Hepatocyte (in vitro differentiated cells): ENCODE data around the gene NAB2. TPM values are rescaled to one million over a fixed set of nuclear protein-coding genes. Genes with fewer than 3 reads are reported as not detected.
A peak's percentile ranks its signal among the peaks of the same experiment; 100 is the strongest.

Experiments
- DNase-seq: peaks from one replicate; pipeline ENCODE4 v3.0.0-alpha.2; 2016; ENCODE audit warnings: low spot score
- H2AFZ ChIP-seq: fragments of 200-600 bp; sonication (generic); 2 replicates; pipeline ENCODE4 v1.6.0; 2016; ENCODE audit warnings: antibody characterized with exemption, mild to moderate bottlenecking
- H3K27ac ChIP-seq: fragments of 200-600 bp; sonication (generic); 2 replicates; pipeline ENCODE4 v1.5.1; 2016; ENCODE audit warnings: mild to moderate bottlenecking
- H3K27me3 ChIP-seq: fragments of 200-600 bp; sonication (generic); 2 replicates; pipeline ENCODE4 v1.6.1; 2016
- H3K36me3 ChIP-seq: fragments of 200-600 bp; sonication (generic); replicated peaks from 2 replicates; pipeline ENCODE4 v1.5.1; 2016; ENCODE audit warnings: low read depth; ENCODE audit not compliant: insufficient read depth
- H3K4me1 ChIP-seq: fragments of 200-600 bp; sonication (generic); 2 replicates; pipeline ENCODE4 v1.5.1; 2016; ENCODE audit warnings: mild to moderate bottlenecking, moderate library complexity; ENCODE audit not compliant: insufficient read depth
- H3K4me2 ChIP-seq: fragments of 200-600 bp; sonication (generic); 2 replicates; pipeline ENCODE4 v1.6.0; 2016
- H3K4me3 ChIP-seq: fragments of 200-600 bp; sonication (generic); 2 replicates; pipeline ENCODE4 v1.5.1; 2016; ENCODE audit warnings: mild to moderate bottlenecking
- H3K79me2 ChIP-seq: fragments of 200-600 bp; sonication (generic); 2 replicates; pipeline ENCODE4 v1.6.0; 2017; ENCODE audit warnings: mild to moderate bottlenecking
- H3K9me2 ChIP-seq: fragments of 200-600 bp; sonication (generic); replicated peaks from 2 replicates; pipeline ENCODE4 v1.6.0; 2017; ENCODE audit warnings: mild to moderate bottlenecking; ENCODE audit not compliant: insufficient read depth
- H3K9me3 ChIP-seq: fragments of 200-600 bp; sonication (generic); 2 replicates; pipeline ENCODE4 v1.5.1; 2016; ENCODE audit warnings: low read depth, mild to moderate bottlenecking
- H4K20me1 ChIP-seq: fragments of 200-600 bp; sonication (generic); 2 replicates; pipeline ENCODE4 v1.6.0; 2016; ENCODE audit warnings: mild to moderate bottlenecking; ENCODE audit not compliant: insufficient read depth, poor library complexity, severe bottlenecking
- EZH2 ChIP-seq: fragments of 200-600 bp; sonication (generic); IDR thresholded peaks from 2 replicates; pipeline ENCODE4 v1.6.1; 2016; ENCODE audit warnings: antibody characterized with exemption, mild to moderate bottlenecking, borderline replicate concordance
- EZH2phosphoT487 ChIP-seq: fragments of 200-600 bp; sonication (generic); IDR thresholded peaks from one replicate; pipeline ENCODE4 v1.6.1; 2018; ENCODE audit warnings: antibody characterized with exemption, mild to moderate bottlenecking, low read depth, moderate library complexity; ENCODE audit not compliant: unreplicated experiment, severe bottlenecking
- WGBS: methylation state at CpG from one replicate; pipeline ENCODE4 v1.1.6; 2016; ENCODE audit warnings: low lambda C conversion rate; ENCODE audit errors: missing lambda C conversion rate; 5-methylcytosine and 5-hydroxymethylcytosine counted together
- polyA plus RNA-seq: library from polyadenylated mRNA; unstranded; fragments of >200 nt; fragmentation: Nextera tagmentation; extraction: Ambion mirVana; gene quantifications from 2 replicates; pipeline ENCODE4 v1.2.1, GENCODE V29; 2016
- total RNA-seq: library from RNA; depleted of rRNA; stranded (reverse); fragments of >200 nt; gene quantifications from 2 replicates; pipeline ENCODE4 v1.2.3, GENCODE V29; 2014
- TF ChIP-seq, protein P1 (sequence below): fragments of 200-600 bp; sonication (generic); IDR thresholded peaks from 2 replicates; pipeline ENCODE4 v1.5.1; 2016; ENCODE audit warnings: antibody characterized with exemption, mild to moderate bottlenecking; ENCODE audit not compliant: poor library complexity

The NAB2 gene
- total and polyA plus RNA-seq, 2 experiments from 2014 or later, result 12.3 to 21.9 TPM

DNA sequence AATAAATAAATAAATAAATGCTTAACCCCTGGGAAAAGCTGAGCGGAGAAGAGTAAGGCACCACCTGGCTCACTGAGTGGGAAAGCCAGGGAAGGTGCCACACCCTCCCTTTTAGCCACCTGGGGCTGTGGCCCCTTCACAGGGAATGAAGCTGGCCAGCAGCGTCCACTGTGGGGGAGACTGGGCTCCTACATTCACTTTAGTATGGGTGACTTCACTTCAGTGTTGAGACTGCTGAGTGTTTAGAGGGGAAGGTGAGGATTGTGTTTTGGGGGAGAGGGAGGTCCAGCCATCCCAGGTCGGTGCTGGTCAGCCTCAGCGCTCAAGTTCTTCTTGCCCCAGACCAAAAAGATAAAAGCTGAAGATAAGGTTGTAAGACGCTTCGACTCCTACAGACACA, 1.6 kb downstream of the NAB2 start:
- TF ChIP-seq, protein P1, sequence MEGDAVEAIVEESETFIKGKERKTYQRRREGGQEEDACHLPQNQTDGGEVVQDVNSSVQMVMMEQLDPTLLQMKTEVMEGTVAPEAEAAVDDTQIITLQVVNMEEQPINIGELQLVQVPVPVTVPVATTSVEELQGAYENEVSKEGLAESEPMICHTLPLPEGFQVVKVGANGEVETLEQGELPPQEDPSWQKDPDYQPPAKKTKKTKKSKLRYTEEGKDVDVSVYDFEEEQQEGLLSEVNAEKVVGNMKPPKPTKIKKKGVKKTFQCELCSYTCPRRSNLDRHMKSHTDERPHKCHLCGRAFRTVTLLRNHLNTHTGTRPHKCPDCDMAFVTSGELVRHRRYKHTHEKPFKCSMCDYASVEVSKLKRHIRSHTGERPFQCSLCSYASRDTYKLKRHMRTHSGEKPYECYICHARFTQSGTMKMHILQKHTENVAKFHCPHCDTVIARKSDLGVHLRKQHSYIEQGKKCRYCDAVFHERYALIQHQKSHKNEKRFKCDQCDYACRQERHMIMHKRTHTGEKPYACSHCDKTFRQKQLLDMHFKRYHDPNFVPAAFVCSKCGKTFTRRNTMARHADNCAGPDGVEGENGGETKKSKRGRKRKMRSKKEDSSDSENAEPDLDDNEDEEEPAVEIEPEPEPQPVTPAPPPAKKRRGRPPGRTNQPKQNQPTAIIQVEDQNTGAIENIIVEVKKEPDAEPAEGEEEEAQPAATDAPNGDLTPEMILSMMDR, result no peak
- TF ChIP-seq EZH2phosphoT487 (no peak), EZH2 (no peak)
- H2AFZ ChIP-seq, result no peak overlapping the region
- WGBS, result 42% methylated on average over 6 of the region's 6 CpGs
- peak overlapping the region; percentile 90 for H3K4me3 ChIP-seq
- no peaks in the 10 kb centered on the region for H3K9me3 ChIP-seq
- peak overlapping the region; percentile 89 for H3K4me2 ChIP-seq
- H3K4me1 ChIP-seq, result peaks cover 38% of the 10 kb centered on the region
- DNase-seq, result no peak
- peaks cover 37% of the 10 kb centered on the region for H4K20me1 ChIP-seq
- H3K36me3 ChIP-seq, result peaks cover 3% of the 10 kb centered on the region
- H3K9me2 ChIP-seq, result no peaks in the 10 kb centered on the region
- H3K79me2 ChIP-seq, result peaks cover 47% of the 10 kb centered on the region
- peak overlapping the region; percentile 100 for H3K27ac ChIP-seq
- no peaks in the 10 kb centered on the region for H3K27me3 ChIP-seq

DNA sequence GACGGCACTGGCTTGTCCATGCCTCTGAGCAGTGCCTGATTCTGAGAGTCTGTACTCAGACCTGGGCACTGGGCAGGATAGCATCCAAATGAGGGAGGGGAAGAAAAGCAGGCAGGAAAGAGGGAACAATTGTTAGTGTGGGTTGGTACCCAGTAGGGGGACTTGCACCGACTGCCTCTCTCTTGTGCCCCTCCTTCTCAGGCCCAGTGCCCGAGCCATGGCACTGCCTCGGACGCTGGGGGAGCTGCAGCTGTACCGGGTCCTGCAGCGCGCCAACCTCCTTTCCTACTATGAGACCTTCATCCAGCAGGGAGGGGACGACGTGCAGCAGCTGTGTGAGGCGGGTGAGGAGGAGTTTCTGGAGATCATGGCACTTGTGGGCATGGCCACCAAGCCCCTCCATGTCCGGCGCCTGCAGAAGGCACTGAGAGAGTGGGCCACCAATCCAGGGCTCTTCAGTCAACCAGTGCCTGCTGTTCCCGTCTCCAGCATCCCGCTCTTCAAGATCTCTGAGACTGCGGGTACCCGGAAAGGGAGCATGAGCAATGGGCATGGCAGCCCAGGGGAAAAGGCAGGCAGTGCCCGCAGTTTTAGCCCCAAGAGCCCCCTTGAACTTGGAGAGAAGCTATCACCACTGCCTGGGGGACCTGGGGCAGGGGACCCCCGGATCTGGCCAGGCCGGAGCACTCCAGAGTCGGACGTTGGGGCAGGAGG, 2.2 kb downstream of the NAB2 start:
- no peaks in the 10 kb centered on the region for H3K27me3 ChIP-seq
- peak overlapping the region; percentile 90 for H3K4me3 ChIP-seq
- H3K79me2 ChIP-seq, result peaks cover 47% of the 10 kb centered on the region
- H3K36me3 ChIP-seq, result peaks cover 3% of the 10 kb centered on the region
- TF ChIP-seq, protein P1, result no peak
- TF ChIP-seq EZH2phosphoT487, result no peak
- TF ChIP-seq EZH2, result no peak
- 79% methylated on average over 21 of the region's 22 CpGs for WGBS
- H4K20me1 ChIP-seq, result peaks cover 37% of the 10 kb centered on the region
- no peak overlapping the region for H2AFZ ChIP-seq
- H3K9me3 ChIP-seq, result no peaks in the 10 kb centered on the region
- H3K27ac ChIP-seq, result peak overlapping the region; percentile 100
- H3K4me2 ChIP-seq, result peak overlapping the region; percentile 89
- no peak for DNase-seq
- H3K9me2 ChIP-seq, result no peaks in the 10 kb centered on the region
- peaks cover 32% of the 10 kb centered on the region for H3K4me1 ChIP-seq

DNA sequence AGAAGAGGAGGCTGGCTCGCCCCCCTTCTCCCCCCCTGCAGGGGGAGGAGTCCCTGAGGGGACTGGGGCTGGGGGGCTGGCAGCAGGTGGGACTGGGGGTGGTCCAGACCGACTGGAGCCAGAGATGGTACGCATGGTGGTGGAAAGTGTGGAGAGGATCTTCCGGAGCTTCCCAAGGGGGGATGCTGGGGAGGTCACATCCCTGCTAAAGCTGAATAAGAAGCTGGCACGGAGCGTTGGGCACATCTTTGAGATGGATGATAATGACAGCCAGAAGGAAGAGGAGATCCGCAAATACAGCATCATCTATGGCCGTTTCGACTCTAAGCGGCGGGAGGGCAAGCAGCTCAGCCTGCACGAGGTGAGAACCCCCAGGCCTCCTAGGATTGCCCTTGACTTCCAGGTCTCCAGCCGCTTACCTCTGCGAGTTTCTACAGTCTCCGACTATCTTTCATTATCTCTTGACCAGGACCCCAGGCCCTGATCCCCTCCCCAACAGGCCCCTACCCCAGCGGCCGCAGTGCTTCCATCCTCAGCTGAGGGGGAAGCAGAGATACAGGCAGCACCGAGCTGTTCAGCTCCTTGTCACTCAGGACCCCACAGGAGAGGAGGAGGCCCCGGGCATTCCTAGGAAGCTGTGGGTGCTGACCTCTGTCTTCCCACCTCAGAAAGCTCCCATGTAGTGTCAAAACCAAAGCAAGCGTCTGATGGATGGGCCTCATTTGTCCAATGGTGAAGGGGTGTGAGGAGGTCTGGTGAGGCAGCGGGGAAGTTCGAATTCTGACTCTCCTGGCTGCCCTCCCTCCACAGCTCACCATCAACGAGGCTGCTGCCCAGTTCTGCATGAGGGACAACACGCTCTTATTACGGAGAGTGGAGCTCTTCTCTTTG, 3.0 kb downstream of the NAB2 start:
- peaks cover 37% of the 10 kb centered on the region for H4K20me1 ChIP-seq
- no peak overlapping the region for H3K4me3 ChIP-seq
- no peaks in the 10 kb centered on the region for H3K9me2 ChIP-seq
- TF ChIP-seq EZH2phosphoT487 (no peak), EZH2 (no peak)
- TF ChIP-seq, protein P1, result no peak
- no peak for DNase-seq
- WGBS, result 82% methylated on average over 21 of the region's 25 CpGs
- H3K27ac ChIP-seq, result peak overlapping the region; percentile 79
- H3K27me3 ChIP-seq, result no peaks in the 10 kb centered on the region
- H3K4me2 ChIP-seq, result peak overlapping the region; percentile 89
- H3K79me2 ChIP-seq, result peaks cover 47% of the 10 kb centered on the region
- no peaks in the 10 kb centered on the region for H3K9me3 ChIP-seq
- peaks cover 3% of the 10 kb centered on the region for H3K36me3 ChIP-seq
- H2AFZ ChIP-seq, result no peak overlapping the region
- H3K4me1 ChIP-seq, result peaks cover 30% of the 10 kb centered on the region
